Measurements from ENCODE around the gene SAMD8. TPM values are rescaled to one million over a fixed set of nuclear protein-coding genes. Genes with fewer than 3 reads are reported as not detected.
"Not testable (repeated sequence)": the region's sequence is repeated elsewhere in the genome, so short reads cannot be mapped to it uniquely, and the experiment has no call there.

The SAMD8 gene
- total RNA-seq, 1 experiment from 2014 or later = 8.0 TPM

- DNase-seq (ENCODE audit: low spot score) = no peak
Observed at GRCh38 chr10:75137533-75138438, 26.3 kb downstream of the SAMD8 start.

- no peak for DNase-seq (ENCODE audit: low spot score)
Observed at GRCh38 chr10:75140246-75140645, 28.8 kb downstream of the SAMD8 start.

- no peak for DNase-seq (ENCODE audit: low spot score)
Observed at GRCh38 chr10:75143353-75143752, 31.9 kb downstream of the SAMD8 start.

GRCh38 chr10:75145590-75145989, 34.1 kb downstream of the SAMD8 start:
- DNase-seq (ENCODE audit: low spot score) = no peak

- no peak for DNase-seq (ENCODE audit: low spot score)
Observed at GRCh38 chr10:75146780-75147179, 35.3 kb downstream of the SAMD8 start.

GRCh38 chr10:75150656-75151055, 39.2 kb downstream of the SAMD8 start:
- no peak for DNase-seq (ENCODE audit: low spot score)

DNA sequence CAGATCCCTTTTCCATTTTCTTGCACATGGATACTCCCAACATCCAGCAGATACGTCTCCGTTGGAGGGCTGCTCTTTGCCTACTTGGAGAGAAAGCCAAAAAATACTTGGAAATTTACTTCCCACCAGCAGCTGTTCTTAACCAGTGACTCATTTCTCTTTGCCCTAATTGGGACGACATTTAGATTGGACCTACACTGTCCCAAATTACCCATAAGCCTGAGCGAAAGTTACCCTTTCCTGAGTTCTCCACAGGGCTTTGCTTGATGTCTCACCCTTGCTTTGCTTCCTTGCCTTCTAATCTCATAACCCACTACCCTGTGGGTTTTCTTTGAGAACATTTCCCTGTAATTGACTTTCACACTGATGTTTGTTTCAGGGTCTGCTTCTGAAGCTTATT, 48.1 kb downstream of the SAMD8 start:
- DNase-seq (ENCODE audit: low spot score) = no peak

DNA sequence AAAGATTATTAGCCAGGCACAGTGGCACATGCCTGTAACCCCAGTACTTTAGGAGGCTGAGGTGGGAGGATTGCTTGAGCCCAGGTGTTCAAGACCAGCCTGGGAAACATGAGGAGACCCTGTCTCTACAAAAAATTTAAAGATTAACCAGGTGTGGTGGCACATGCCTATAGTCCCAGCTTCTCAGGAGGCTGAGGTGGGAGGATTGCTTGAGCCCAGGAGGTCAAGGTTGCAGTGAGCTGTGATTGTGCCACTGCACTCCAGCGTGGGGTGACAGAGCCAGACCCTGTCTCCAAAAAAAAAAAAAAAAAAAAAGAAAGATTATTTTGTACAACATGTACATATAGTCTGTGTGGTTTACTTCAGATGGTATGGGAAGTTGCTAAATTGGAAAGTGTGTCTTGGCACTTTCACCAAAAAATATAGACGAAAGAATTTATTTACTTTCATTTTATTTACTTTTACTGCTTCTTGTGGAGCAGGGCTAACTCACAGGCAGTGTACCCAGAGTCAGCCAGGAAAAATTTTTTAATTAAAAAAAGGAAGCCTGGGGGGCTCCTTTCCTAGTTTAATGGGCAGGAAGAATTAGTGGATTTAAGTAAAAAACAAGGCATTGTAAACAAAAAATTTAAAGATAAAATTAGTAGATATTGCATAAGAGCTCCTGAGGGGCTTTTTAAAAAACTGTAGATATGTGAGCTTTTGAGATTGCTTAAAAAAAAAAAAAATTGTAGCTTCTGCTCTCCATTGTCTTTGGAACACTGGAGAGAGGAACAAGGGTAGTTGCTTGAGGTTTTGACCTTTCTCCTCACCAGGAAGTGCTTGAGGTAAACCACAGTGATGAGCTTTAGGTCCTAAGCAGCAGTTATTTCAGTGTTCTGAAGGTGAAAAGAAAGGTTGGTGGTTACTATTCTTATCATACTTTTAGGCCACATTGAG, 54.5 kb downstream of the SAMD8 start:
- DNase-seq (ENCODE audit: low spot score) = no peak

- no peak for DNase-seq (ENCODE audit: low spot score)
Observed at GRCh38 chr10:75166623-75166972, 55.1 kb downstream of the SAMD8 start.

DNA sequence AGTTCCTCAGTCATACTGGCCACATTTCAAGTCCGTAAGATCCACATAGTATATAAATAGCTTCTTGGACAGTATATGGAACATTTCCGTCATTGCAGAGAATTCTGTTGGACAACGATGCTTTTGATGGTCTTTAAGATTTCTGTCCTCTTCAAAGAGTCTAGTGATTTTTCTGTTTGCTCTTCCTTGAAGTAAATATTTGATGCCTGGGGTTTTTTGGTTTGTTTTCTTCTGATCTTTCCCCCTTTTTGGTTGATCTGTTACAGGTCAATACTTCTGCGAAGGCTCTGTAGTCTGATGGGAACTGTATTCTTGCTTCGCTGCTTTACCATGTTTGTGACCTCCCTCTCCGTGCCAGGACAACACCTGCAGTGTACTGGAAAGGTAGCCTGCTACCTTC, 56.8 kb downstream of the SAMD8 start:
- no peak for DNase-seq (ENCODE audit: low spot score)

GRCh38 chr10:75170215-75170614, 58.8 kb downstream of the SAMD8 start:
- DNase-seq (ENCODE audit: low spot score) = no peak

DNA sequence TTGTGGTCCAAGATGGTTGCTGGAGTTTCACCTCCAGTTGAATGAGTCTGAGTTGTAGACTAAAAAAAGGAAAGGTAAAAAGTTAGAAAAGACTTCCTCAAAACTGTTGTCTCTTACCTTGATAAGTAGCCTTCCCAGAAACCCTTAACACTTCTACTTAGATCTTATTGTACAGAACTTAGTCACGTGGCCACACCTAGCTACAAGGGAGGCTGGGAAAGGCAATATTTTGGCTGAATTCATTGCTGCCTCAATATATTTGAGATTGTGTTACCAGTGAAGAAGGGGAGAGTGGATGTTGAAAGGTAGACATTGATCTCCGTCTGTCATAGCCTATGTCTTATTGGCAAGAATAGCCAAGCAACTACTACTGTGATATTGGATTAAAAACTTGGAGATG, 63.6 kb downstream of the SAMD8 start:
- no peak for DNase-seq (ENCODE audit: low spot score)

- no peak for DNase-seq (ENCODE audit: low spot score)
Observed at GRCh38 chr10:75176046-75176445, 64.6 kb downstream of the SAMD8 start.

- no peak for DNase-seq (ENCODE audit: low spot score)
Observed at GRCh38 chr10:75176736-75177135, 65.3 kb downstream of the SAMD8 start.

DNA sequence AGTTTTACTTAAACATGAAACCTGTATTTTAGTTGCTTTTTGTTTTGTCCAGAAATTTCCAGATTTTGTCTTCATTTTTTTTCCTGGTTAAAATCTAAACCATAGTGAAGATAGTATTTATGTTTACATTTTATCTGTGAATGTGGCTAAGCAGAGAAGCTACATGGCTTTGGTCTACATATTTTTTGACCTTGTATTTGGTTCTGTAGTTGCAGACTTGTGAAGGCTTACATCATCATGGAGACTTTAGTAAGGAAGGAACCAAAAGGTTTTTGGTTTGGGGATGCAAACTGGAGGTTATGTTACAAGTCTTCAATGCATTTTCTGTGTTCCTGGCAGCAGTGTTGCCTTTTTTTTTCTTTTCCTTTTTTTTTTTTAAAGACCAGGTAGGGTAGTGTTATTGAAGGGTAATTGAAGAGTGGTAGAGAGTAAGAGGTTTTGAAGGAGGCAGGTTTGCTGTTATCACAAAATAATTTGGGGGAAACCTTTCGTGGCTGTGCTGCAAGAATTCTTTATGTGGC, 68.3 kb downstream of the SAMD8 start:
- DNase-seq (ENCODE audit: low spot score) = no peak

- DNase-seq (ENCODE audit: low spot score) = no peak
Observed at GRCh38 chr10:75180592-75180991, 69.1 kb downstream of the SAMD8 start.

- no peak for DNase-seq (ENCODE audit: low spot score)
Observed at GRCh38 chr10:75181073-75181472, 69.6 kb downstream of the SAMD8 start.

GRCh38 chr10:75186310-75186709, 74.9 kb downstream of the SAMD8 start:
- no peak for DNase-seq (ENCODE audit: low spot score)

DNA sequence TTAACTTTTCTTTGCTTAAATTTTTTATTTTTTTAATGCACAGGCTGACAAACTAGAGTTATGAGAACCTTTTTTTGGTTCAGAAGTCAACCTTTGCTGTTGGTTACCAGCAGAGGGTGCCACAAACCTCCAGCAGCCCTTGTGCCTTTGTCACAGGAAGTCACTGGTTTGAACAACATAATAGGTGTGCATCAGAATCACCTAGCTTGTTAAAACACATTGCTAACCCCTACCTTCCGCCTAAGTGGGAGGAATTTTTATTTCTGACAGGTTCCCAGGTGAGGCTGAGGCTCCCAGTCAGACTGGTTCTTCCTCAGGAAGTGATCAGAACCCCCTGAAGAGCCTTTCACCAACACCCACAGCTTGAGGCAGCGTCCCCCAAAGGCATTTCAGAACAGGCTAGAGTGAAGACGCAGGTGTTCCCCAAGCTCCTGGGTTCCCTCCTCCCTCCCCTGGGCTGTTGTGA, 76.5 kb downstream of the SAMD8 start:
- peak; percentile 76 for DNase-seq (ENCODE audit: low spot score)

DNA sequence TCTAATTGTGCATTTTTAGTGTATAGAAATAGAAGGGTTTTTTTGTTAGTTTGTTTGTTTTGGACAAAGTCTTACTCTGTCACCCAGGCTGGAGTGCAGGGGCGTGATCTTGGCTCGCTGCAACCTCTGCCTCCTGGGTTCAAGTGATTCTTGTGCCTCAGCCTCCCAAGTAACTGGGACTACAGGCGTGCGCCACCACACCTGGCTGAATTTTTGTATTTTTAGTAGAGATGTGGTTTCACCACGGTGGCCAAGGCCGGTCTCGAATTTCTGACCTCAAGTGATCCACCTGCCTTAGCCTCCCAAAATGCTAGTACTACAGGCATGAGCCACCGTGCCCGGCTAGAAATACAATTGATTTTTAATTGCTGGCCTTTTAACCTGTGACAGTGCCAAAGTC, 77.1 kb downstream of the SAMD8 start:
- DNase-seq (ENCODE audit: low spot score) = not testable (repeated sequence)

GRCh38 chr10:75189266-75190096, 78.0 kb downstream of the SAMD8 start:
- DNase-seq (ENCODE audit: low spot score) = no peak
